Transverse colon (tissue), 4 donors: ENCODE data around the gene RPL39.

Experiments used
- CTCF ChIP-seq, 5 experiments: fragments of 200-600 bp in 3 of 5; fragments of 450-650 bp in 2 of 5; sonication (generic) in 3 of 5; IDR thresholded peaks; 1 replicate in 2 of 5; 2 replicates in 3 of 5; pipeline ENCODE4 v1.5.1; 2016 to 2017; ENCODE audit warnings: antibody characterized with exemption in 5 of 5, inconsistent platforms in 3 of 5, mild to moderate bottlenecking in 2 of 5, moderate library complexity in 1 of 5
- EP300 ChIP-seq: sonication (generic); formaldehyde crosslinking; IDR thresholded peaks from one replicate; pipeline ENCODE4 v1.6.1; 2017; ENCODE audit warnings: antibody characterized with exemption, low read depth
- POLR2A ChIP-seq: fragments of 450-650 bp; IDR thresholded peaks from one replicate; pipeline ENCODE4 v1.6.1; 2016; ENCODE audit warnings: antibody characterized with exemption, mild to moderate bottlenecking, moderate library complexity
- POLR2AphosphoS5 ChIP-seq, 3 donors: sonication (generic); formaldehyde crosslinking; IDR thresholded peaks; one replicate each; pipeline ENCODE4 v1.6.1; 2016; ENCODE audit warnings: antibody characterized with exemption in 3 of 3

GRCh38 chrX:119763181-119763580 lies 28.2 kb downstream of the RPL39 start:
- no peak for TF ChIP-seq CTCF (IDR thresholded peaks at IDR 0.05)
- TF ChIP-seq POLR2A, result no peak
- TF ChIP-seq POLR2AphosphoS5 (IDR thresholded peaks at IDR 0.05), result no peak
- TF ChIP-seq EP300, result no peak
